A375 (cell line): Measurements from ENCODE around the gene XYLT1. TPM values are rescaled to one million over a fixed set of nuclear protein-coding genes. Genes with fewer than 3 reads are reported as not detected.

Source experiments
- small RNA-seq: library from RNA; depleted of rRNA; stranded (forward); fragments of <200 nt; gene quantifications from one replicate; pipeline ENCODE3, GENCODE V24; 2014
- total RNA-seq: library from RNA; depleted of rRNA; stranded (reverse); fragments of >200 nt; shearing (Covaris generic); gene quantifications from 2 replicates; pipeline ENCODE4 v1.2.3, GENCODE V29; 2014; rRNA removed

The XYLT1 gene, protein sequence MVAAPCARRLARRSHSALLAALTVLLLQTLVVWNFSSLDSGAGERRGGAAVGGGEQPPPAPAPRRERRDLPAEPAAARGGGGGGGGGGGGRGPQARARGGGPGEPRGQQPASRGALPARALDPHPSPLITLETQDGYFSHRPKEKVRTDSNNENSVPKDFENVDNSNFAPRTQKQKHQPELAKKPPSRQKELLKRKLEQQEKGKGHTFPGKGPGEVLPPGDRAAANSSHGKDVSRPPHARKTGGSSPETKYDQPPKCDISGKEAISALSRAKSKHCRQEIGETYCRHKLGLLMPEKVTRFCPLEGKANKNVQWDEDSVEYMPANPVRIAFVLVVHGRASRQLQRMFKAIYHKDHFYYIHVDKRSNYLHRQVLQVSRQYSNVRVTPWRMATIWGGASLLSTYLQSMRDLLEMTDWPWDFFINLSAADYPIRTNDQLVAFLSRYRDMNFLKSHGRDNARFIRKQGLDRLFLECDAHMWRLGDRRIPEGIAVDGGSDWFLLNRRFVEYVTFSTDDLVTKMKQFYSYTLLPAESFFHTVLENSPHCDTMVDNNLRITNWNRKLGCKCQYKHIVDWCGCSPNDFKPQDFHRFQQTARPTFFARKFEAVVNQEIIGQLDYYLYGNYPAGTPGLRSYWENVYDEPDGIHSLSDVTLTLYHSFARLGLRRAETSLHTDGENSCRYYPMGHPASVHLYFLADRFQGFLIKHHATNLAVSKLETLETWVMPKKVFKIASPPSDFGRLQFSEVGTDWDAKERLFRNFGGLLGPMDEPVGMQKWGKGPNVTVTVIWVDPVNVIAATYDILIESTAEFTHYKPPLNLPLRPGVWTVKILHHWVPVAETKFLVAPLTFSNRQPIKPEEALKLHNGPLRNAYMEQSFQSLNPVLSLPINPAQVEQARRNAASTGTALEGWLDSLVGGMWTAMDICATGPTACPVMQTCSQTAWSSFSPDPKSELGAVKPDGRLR
- 1.3 and 1.4 TPM in 2 replicates for total RNA-seq

DNA sequence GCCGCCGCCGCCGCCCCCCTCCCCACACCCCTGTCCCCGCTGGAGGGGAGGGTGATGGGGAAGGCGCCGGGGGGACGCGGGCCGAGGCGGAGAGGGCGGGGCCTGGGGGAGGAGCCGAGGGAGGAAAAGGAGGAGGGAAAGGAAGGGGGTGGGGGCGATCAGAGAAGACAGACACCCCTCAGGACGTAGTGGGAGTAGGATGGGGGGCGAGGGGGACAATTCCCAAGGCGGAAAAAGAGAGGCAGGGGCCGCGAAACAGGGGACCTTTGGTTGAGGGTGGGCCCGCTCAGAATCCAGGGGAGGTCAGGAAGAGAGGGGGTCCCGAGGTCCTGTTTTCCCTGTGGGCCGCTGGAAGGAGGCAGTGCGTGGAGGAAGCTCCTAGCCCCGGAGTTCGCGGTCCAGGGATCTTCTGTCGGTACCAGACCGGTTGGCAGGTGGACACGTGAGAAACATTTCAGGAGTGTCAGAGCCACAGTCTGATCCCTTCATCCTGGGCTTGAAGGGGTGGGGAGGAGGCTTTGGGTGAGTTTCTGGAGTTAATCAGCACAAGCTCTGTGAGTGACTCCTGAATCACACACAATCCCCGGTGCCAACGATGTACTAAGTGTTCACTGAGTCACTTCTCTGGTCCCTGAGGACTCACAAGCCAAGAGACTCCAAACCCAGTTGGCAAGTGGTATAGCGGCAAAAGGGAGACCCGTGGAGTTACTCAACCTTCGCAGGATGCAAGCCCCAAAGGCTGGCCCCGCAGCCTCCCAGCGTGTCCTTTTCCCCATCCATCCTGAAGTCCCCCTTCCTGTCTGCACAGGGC is at the start of gene XYLT1:
TSS of gene XYLT1 (minus strand) at position 53 of the 811 bp plus-strand sequence. CDS start 164 bp downstream, outside the sequence.

Small RNA genes lying within 50 kb of the gene (small RNA-seq; reads per million reads assigned to genes)
- not detected for gene AC109446.1
